ENCODE results near the gene ZNF365. TPM values are rescaled to one million over a fixed set of nuclear protein-coding genes. Genes with fewer than 3 reads are reported as not detected.

Gene ZNF365
- total and polyA plus RNA-seq, 2 of the 8 experiments (the other 6 are each of a cell fraction or from before 2014, with no cell fraction given) = 0.41 to 0.43 TPM

Small RNA genes lying within 50 kb of the gene (small RNA-seq; reads per million reads assigned to genes)
- gene RN7SL591P (ENCODE audit: insufficient read depth) = not detected

Other genes starting within 250 kb of the ZNF365 start
- 22.1 and 24.6 TPM in 2 replicates for gene RTKN2, start 105.5 kb upstream of the ZNF365 start, total RNA-seq (2021; fragmentation: NEBNext Ultra II Directional; extraction: Animal tissue kit (Norgen Biotek cat#: 25700))
- 2.8 and 5.1 TPM in 2 replicates for gene RTKN2, start 105.5 kb upstream of the ZNF365 start, polyA plus RNA-seq (2011; rRNA removed)

All from H1 (cell line).